ENCODE results near the gene ACE.

DNA sequence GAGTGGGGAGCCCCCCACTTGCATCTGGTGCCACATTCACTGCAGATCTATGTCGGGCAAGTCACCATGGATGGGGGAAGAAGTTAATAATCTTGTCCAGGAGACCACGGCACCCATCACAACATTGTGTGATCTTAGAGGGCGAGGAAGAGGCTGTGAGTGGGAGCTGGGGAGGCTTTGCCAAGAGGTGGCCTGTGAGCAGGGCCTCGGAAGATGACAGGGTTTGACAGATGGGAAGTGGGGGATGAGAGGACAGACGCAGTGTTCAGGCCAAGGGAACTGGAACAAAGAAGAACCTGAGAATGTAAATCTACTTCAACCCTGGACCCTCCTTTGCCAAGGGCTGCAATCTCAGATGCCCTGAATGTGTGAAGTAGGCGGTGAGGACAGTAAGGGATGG is 12.4 kb downstream of the ACE start:
- no peak for TF ChIP-seq SUZ12 (IDR thresholded peaks at IDR 0.05)
- TF ChIP-seq LEF1 (IDR thresholded peaks at IDR 0.05; ENCODE audit: borderline replicate concordance): no peak
- TF ChIP-seq TARDBP (IDR thresholded peaks at IDR 0.05): no peak

Measured in HEK293T (cell line).